Stomach (tissue), 19 donors: Measurements from ENCODE around the gene TRIM9. TPM values are rescaled to one million over a fixed set of nuclear protein-coding genes. Genes with fewer than 3 reads are reported as not detected.

Source experiments
- DNase-seq, 2 donors: peaks; one replicate each; pipeline versions ENCODE4 v3.0.0 to v3.0.0-alpha.2; 2013 to 2019
- H3K27ac ChIP-seq, 5 donors: fragments of 200-600 bp in 4 of 5; sonication (generic) in 4 of 5; one replicate each; pipeline ENCODE4 v1.5.1; 2013 to 2019; ENCODE audit warnings: mild to moderate bottlenecking in 1 of 5, moderate library complexity in 1 of 5
- H3K27me3 ChIP-seq, 3 donors: fragments of 200-600 bp; sonication (generic); one replicate each; pipeline ENCODE4 v1.5.1; 2017 to 2019; ENCODE audit warnings: mixed run types in 1 of 3
- H3K36me3 ChIP-seq, 4 donors: fragments of 200-600 bp; sonication (generic); 1 replicate in 3 of 4; 2 replicates in 1 of 4; pipeline ENCODE4 v1.5.1; 2016 to 2019
- H3K4me1 ChIP-seq, 4 donors: fragments of 200-600 bp; sonication (generic); one replicate each; pipeline ENCODE4 v1.5.1; 2016 to 2019
- H3K4me3 ChIP-seq, 4 donors: fragments of 200-600 bp; sonication (generic) in 3 of 4; one replicate each; pipeline ENCODE4 v1.5.1; 2016 to 2019; ENCODE audit warnings: mild to moderate bottlenecking in 1 of 4
- H3K9me3 ChIP-seq, 4 donors: fragments of 200-600 bp; sonication (generic); one replicate each; pipeline ENCODE4 v1.5.1; 2016 to 2019
- CTCF ChIP-seq, 7 experiments: fragments of 450-650 bp in 4 of 7; fragments of 200-600 bp in 3 of 7; sonication (generic) in 3 of 7; IDR thresholded peaks; one replicate each; pipeline ENCODE4 v1.5.1; 2016 to 2019; ENCODE audit warnings: antibody characterized with exemption in 7 of 7, control low read depth in 2 of 7, mild to moderate bottlenecking in 1 of 7
- EP300 ChIP-seq: sonication (generic); formaldehyde crosslinking; IDR thresholded peaks from one replicate; pipeline ENCODE4 v1.6.1; 2017; ENCODE audit warnings: antibody characterized with exemption
- POLR2A ChIP-seq, 4 donors: fragments of 450-650 bp; IDR thresholded peaks; one replicate each; pipeline ENCODE4 v1.6.1; 2016; ENCODE audit warnings: antibody characterized with exemption in 4 of 4, control low read depth in 2 of 4, mild to moderate bottlenecking in 1 of 4, moderate library complexity in 1 of 4
- POLR2AphosphoS5 ChIP-seq, 3 donors: sonication (generic); formaldehyde crosslinking; IDR thresholded peaks; one replicate each; pipeline ENCODE4 v1.6.1; 2016; ENCODE audit warnings: antibody characterized with exemption in 3 of 3
- WGBS, 5 donors: extraction: QIAGEN DNeasy Blood & Tissue Kit in 3 of 5; methylation state at CpG; one replicate each; pipeline versions ENCODE4 v1.1.5 to v1.1.7; 2013 to 2018; 5-methylcytosine and 5-hydroxymethylcytosine counted together
- intact Hi-C: fragments of 100-400 bp; cut with DNase I; formaldehyde crosslinking; loops from one replicate; pipeline ENCODE4 v1.15.1; 2023; ENCODE audit warnings: low total_unique reads
- long read RNA-seq, 10 donors: transcript quantifications; one replicate each; lab custom pipeline, GENCODE V29; 2026
- polyA plus RNA-seq, 3 donors: library from polyadenylated mRNA; stranded (reverse); fragments of 200-250 nt; gene quantifications; one replicate each; pipeline ENCODE4 v1.2.3, GENCODE V29; 2013
- total RNA-seq, 5 donors: library from RNA; depleted of rRNA; stranded (reverse); fragments of >200 nt; gene quantifications; one replicate each; pipeline versions ENCODE4 v1.1.0 to v1.2.3, GENCODE V29; 2014 to 2016
- donor health status: healthy with polysubstance abuse.
- donor health status: Bipolar disorder and iron deficiency.
- donor health status: healthy.

TRIM9 gene
- 10 to 100 TPM in 1 of 5 donors, 1 to 10 TPM in 3, under 1 TPM in 1; 0.45 to 15.1 (median 1.9) TPM for total RNA-seq
- polyA plus RNA-seq: 1 to 10 TPM in 1 of 3 donors, under 1 TPM in 2; 0.70 to 1.2 (median 0.76) TPM
- long read RNA-seq, donor 1: 0 reads
- long read RNA-seq, donor 2: 0 reads
- long read RNA-seq, donor 3: 0 reads
- long read RNA-seq, donor 4: 0 reads
- long read RNA-seq, donor 5: 0 reads
- long read RNA-seq, donor 6: 0 reads
- long read RNA-seq, donor 7: 0 reads
- long read RNA-seq, donor 8, full-length matches to known transcripts: 1 of 1 reads
- long read RNA-seq, donor 8, partial matches to known transcripts: 0 of 1 reads
- long read RNA-seq, donor 8, other reads (novel, unspliced or antisense): 0 of 1 reads
- long read RNA-seq, donor 9, partial matches to known transcripts: 0 of 1 reads
- long read RNA-seq, donor 9, other reads (novel, unspliced or antisense): 0 of 1 reads
- long read RNA-seq, donor 10: 0 reads

GRCh38 chr14:51094901-51095853 lies at the start of gene TRIM9:
Gene TRIM9 (minus strand): TSS chr14:51095105. CDS start chr14:51094939, 166 bp downstream.
- 1 to 2% (median 1%) methylated on average over 34 to 83 of the region's 83 CpGs for WGBS, 5 donors
- peak within 1 kb of the TSS in 4 of 5 donors; percentile 63 to 82 (median 74) for H3K27ac ChIP-seq
- peaks cover 23 to 36% (median 29%) of the 10 kb centered on the region in 4 donors for H3K4me1 ChIP-seq
- no peaks in the 10 kb centered on the region for H3K9me3 ChIP-seq
- peak; percentile 89 to 98 for DNase-seq
- peak within 1 kb of the TSS; percentile 59 to 77 (median 70) for H3K4me3 ChIP-seq
- TF ChIP-seq POLR2AphosphoS5 (IDR thresholded peaks at IDR 0.05) (peak in 2 of 3 donors; percentile 19 to 52), EP300 (no peak), POLR2A (IDR thresholded peaks at IDR 0.05) (no peak)
- intact Hi-C loops: no loop called here
- no peaks in the 10 kb centered on the region for H3K36me3 ChIP-seq
- H3K27me3 ChIP-seq: peaks cover 0 to 57% (median 36%) of the 10 kb centered on the region in 3 donors

DNA sequence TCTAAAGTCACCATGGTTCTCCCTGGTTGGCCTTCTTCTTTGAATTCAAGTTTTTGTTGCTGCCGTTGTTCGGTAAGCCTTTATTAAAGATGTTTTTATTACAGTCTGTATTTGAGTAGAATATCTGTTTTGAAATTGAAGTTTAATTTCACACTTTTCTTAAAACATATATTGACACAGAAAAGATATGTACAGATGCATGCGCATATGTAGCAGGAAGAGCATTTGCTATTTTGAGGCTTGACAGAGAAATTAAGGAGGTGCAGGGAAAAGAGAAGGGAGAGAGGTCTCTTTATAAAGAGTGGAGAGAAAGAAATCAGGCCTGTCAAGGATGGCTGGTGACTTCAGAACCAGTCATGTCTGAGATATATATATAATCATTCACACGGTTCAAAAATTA lies 46.0 kb upstream of the TRIM9 start:
- 95 to 98% (median 97%) methylated on average over 4 of the region's 4 CpGs for WGBS, 5 donors

GRCh38 chr14:51140338-51140737 lies 45.4 kb upstream of the TRIM9 start:
- H3K27ac ChIP-seq: no peak overlapping the region
- intact Hi-C loops: no loop called here
- no peaks in the 10 kb centered on the region for H3K27me3 ChIP-seq
- H3K4me3 ChIP-seq: no peak overlapping the region
- no peaks in the 10 kb centered on the region for H3K36me3 ChIP-seq
- peaks cover 0 to 6% (median 0%) of the 10 kb centered on the region in 4 donors for H3K9me3 ChIP-seq
- TF ChIP-seq POLR2AphosphoS5 (IDR thresholded peaks at IDR 0.05): no peak
- no peak for TF ChIP-seq CTCF (IDR thresholded peaks at IDR 0.05)
- TF ChIP-seq EP300: no peak
- TF ChIP-seq POLR2A (IDR thresholded peaks at IDR 0.05): no peak
- peaks cover 0 to 5% (median 0%) of the 10 kb centered on the region in 4 donors for H3K4me1 ChIP-seq
- no peak for DNase-seq
- 76 to 82% (median 77%) methylated on average over 5 of the region's 5 CpGs for WGBS, 5 donors

More for the DNA sequence above, 46.0 kb upstream of the TRIM9 start:
- DNase-seq: no peak
- H3K36me3 ChIP-seq: no peaks in the 10 kb centered on the region
- no peak overlapping the region for H3K4me3 ChIP-seq
- intact Hi-C loops: no loop called here
- no peaks in the 10 kb centered on the region for H3K27me3 ChIP-seq
- TF ChIP-seq POLR2A (IDR thresholded peaks at IDR 0.05) (no peak), EP300 (no peak), POLR2AphosphoS5 (IDR thresholded peaks at IDR 0.05) (no peak), CTCF (IDR thresholded peaks at IDR 0.05) (no peak)
- peaks cover 0 to 6% (median 0%) of the 10 kb centered on the region in 4 donors for H3K9me3 ChIP-seq
- H3K27ac ChIP-seq: no peak overlapping the region
- H3K4me1 ChIP-seq: peaks cover 0 to 5% (median 0%) of the 10 kb centered on the region in 4 donors

- intact Hi-C loops: no loop called here
- H3K4me3 ChIP-seq: no peak overlapping the region
- WGBS, 5 donors: 67 to 81% (median 76%) methylated on average over 6 of the region's 6 CpGs
- TF ChIP-seq POLR2A (IDR thresholded peaks at IDR 0.05): no peak
- TF ChIP-seq EP300: no peak
- TF ChIP-seq POLR2AphosphoS5 (IDR thresholded peaks at IDR 0.05): no peak
- TF ChIP-seq CTCF (IDR thresholded peaks at IDR 0.05): no peak
- peak in 1 of 2 donors; percentile 46 for DNase-seq
- H3K9me3 ChIP-seq: peaks cover 0 to 6% (median 0%) of the 10 kb centered on the region in 4 donors
- H3K27me3 ChIP-seq: no peaks in the 10 kb centered on the region
- H3K4me1 ChIP-seq: peaks cover 0 to 5% (median 0%) of the 10 kb centered on the region in 4 donors
- no peak overlapping the region for H3K27ac ChIP-seq
- H3K36me3 ChIP-seq: no peaks in the 10 kb centered on the region
Observed at GRCh38 chr14:51139121-51139681, 44.3 kb upstream of the TRIM9 start.
